ENCODE measurements around the gene VMP1.

Gene VMP1

GRCh38 chr17:59786536-59787319, 79.3 kb downstream of the VMP1 start (continued):
- TF ChIP-seq ZNF768 (tag by site-specific recombination; IDR thresholded peaks at IDR 0.05) (no peak), HOXA7 (CRISPR knock-in tag; IDR thresholded peaks at IDR 0.05; ENCODE audit: borderline replicate concordance) (no peak), ZSCAN30 (tag by site-specific recombination; IDR thresholded peaks at IDR 0.05) (peak; percentile 52; the same call in 1 of the 2 replicates), ZNF391 (tag by site-specific recombination; IDR thresholded peaks at IDR 0.05; ENCODE audit: borderline replicate concordance, low read depth) (peak; percentile 66; the same call in 1 of the 2 replicates), ZNF18 (tag by site-specific recombination; IDR thresholded peaks at IDR 0.05) (no peak; the same call in 1 of the 2 replicates), ZNF426 (tag by site-specific recombination; IDR thresholded peaks at IDR 0.05) (no peak), ZNF433 (tag by site-specific recombination; IDR thresholded peaks at IDR 0.05; ENCODE audit: low read depth) (no peak), ZNF513 (tag by site-specific recombination; IDR thresholded peaks at IDR 0.05) (0 out of 2 replicates have a peak, but pooled peaks have one; percentile 7), ZNF544 (tag by site-specific recombination; IDR thresholded peaks at IDR 0.05) (no peak), ZNF658 (tag by site-specific recombination; IDR thresholded peaks at IDR 0.05) (no peak), ZNF830 (tag by site-specific recombination; IDR thresholded peaks at IDR 0.05; ENCODE audit: low read depth) (no peak), ZIC2 (tag by site-specific recombination; IDR thresholded peaks at IDR 0.05) (peak; percentile 54; the same call in 1 of the 2 replicates), INSM2 (tag by site-specific recombination; IDR thresholded peaks at IDR 0.05) (peak; percentile 98), ZNF202 (tag by site-specific recombination; IDR thresholded peaks at IDR 0.05; ENCODE audit: borderline replicate concordance) (no peak), TCF7L2 (IDR thresholded peaks at IDR 0.05; ENCODE audit: borderline replicate concordance, low read depth, low read length) (peak; percentile 60), ZEB2 (tag by site-specific recombination; IDR thresholded peaks at IDR 0.05) (peak; percentile 97), ZNF626 (tag by site-specific recombination; IDR thresholded peaks at IDR 0.05) (no peak), ZNF169 (tag by site-specific recombination; IDR thresholded peaks at IDR 0.05) (no peak), ZNF585B (tag by site-specific recombination; IDR thresholded peaks at IDR 0.05) (no peak), ZNF707 (tag by site-specific recombination; IDR thresholded peaks at IDR 0.05) (no peak), HIC1 (tag by site-specific recombination; IDR thresholded peaks at IDR 0.05) (peak; percentile 73), ZSCAN23 (tag by site-specific recombination; IDR thresholded peaks at IDR 0.05) (peak; percentile 53; the same call in 1 of the 2 replicates)
- TF ChIP-seq, protein P1, sequence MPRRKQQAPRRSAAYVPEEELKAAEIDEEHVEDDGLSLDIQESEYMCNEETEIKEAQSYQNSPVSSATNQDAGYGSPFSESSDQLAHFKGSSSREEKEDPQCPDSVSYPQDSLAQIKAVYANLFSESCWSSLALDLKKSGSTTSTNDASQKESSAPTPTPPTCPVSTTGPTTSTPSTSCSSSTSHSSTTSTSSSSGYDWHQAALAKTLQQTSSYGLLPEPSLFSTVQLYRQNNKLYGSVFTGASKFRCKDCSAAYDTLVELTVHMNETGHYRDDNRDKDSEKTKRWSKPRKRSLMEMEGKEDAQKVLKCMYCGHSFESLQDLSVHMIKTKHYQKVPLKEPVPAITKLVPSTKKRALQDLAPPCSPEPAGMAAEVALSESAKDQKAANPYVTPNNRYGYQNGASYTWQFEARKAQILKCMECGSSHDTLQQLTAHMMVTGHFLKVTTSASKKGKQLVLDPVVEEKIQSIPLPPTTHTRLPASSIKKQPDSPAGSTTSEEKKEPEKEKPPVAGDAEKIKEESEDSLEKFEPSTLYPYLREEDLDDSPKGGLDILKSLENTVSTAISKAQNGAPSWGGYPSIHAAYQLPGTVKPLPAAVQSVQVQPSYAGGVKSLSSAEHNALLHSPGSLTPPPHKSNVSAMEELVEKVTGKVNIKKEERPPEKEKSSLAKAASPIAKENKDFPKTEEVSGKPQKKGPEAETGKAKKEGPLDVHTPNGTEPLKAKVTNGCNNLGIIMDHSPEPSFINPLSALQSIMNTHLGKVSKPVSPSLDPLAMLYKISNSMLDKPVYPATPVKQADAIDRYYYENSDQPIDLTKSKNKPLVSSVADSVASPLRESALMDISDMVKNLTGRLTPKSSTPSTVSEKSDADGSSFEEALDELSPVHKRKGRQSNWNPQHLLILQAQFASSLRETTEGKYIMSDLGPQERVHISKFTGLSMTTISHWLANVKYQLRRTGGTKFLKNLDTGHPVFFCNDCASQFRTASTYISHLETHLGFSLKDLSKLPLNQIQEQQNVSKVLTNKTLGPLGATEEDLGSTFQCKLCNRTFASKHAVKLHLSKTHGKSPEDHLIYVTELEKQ (tag by site-specific recombination; IDR thresholded peaks at IDR 0.05; ENCODE audit: borderline replicate concordance), result peak; percentile 87; the same call in 1 of the 2 replicates
- TF ChIP-seq, protein P2, sequence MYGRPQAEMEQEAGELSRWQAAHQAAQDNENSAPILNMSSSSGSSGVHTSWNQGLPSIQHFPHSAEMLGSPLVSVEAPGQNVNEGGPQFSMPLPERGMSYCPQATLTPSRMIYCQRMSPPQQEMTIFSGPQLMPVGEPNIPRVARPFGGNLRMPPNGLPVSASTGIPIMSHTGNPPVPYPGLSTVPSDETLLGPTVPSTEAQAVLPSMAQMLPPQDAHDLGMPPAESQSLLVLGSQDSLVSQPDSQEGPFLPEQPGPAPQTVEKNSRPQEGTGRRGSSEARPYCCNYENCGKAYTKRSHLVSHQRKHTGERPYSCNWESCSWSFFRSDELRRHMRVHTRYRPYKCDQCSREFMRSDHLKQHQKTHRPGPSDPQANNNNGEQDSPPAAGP (tag by site-specific recombination; IDR thresholded peaks at IDR 0.05), result peak; percentile 53; the same call in 1 of the 2 replicates
- TF ChIP-seq, protein P3, sequence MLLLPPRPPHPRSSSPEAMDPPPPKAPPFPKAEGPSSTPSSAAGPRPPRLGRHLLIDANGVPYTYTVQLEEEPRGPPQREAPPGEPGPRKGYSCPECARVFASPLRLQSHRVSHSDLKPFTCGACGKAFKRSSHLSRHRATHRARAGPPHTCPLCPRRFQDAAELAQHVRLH (tag by site-specific recombination; IDR thresholded peaks at IDR 0.05), result peak; percentile 46; the same call in 1 of the 2 replicates
